Endometrium (tissue), 2 donors: Measurements from ENCODE around the gene ARID5B.
"Not testable (repeated sequence)": the region's sequence is repeated elsewhere in the genome, so short reads cannot be mapped to it uniquely, and the experiment has no call there.

Experiments used
- FAIRE-seq: peaks from 2 replicates; lab custom pipeline; 2012; peaks lifted over from hg19 to GRCh38; lab: Jason Lieb, UNC
- donor health status: control.
- donor health status: control.

The ARID5B gene

GRCh38 chr10:62016623-62017490 lies 115.4 kb downstream of the ARID5B start:
- FAIRE-seq: no peak

- FAIRE-seq: peak; percentile 96
These were observed 116.0 kb downstream of the ARID5B start for GRCh38 chr10:62017491-62017870.

GRCh38 chr10:62018131-62018911 lies 116.8 kb downstream of the ARID5B start:
- FAIRE-seq: no peak

- no peak for FAIRE-seq
These were observed 117.7 kb downstream of the ARID5B start for GRCh38 chr10:62019013-62019684.

GRCh38 chr10:62019685-62020359 lies 118.3 kb downstream of the ARID5B start:
- peak; percentile 79 for FAIRE-seq

GRCh38 chr10:62021128-62021665 lies 119.7 kb downstream of the ARID5B start:
- FAIRE-seq: peak; percentile 8

- FAIRE-seq: no peak
These were observed 120.7 kb downstream of the ARID5B start for GRCh38 chr10:62021978-62022802.

GRCh38 chr10:62022830-62023229 lies 121.3 kb downstream of the ARID5B start:
- FAIRE-seq: no peak

GRCh38 chr10:62023329-62023728 lies 121.8 kb downstream of the ARID5B start:
- FAIRE-seq: no peak

- no peak for FAIRE-seq
These were observed 122.7 kb downstream of the ARID5B start for GRCh38 chr10:62024026-62024701.

GRCh38 chr10:62025134-62025794 lies 123.8 kb downstream of the ARID5B start:
- FAIRE-seq: no peak

GRCh38 chr10:62025901-62026879 lies 124.7 kb downstream of the ARID5B start:
- no peak for FAIRE-seq

- FAIRE-seq: no peak
These were observed 126.5 kb downstream of the ARID5B start for GRCh38 chr10:62027841-62028501.

- not testable (repeated sequence) for FAIRE-seq
These were observed 127.0 kb downstream of the ARID5B start for GRCh38 chr10:62028502-62028842.

GRCh38 chr10:62029401-62029800 lies 127.9 kb downstream of the ARID5B start:
- FAIRE-seq: no peak

GRCh38 chr10:62031507-62031906 lies 130.0 kb downstream of the ARID5B start:
- FAIRE-seq: no peak

- no peak for FAIRE-seq
These were observed 131.6 kb downstream of the ARID5B start for GRCh38 chr10:62033125-62033524.

GRCh38 chr10:62034096-62034640 lies 132.7 kb downstream of the ARID5B start:
- no peak for FAIRE-seq
